Natural killer cell (primary cell): ENCODE results near the gene C2orf81. TPM values are rescaled to one million over a fixed set of nuclear protein-coding genes. Genes with fewer than 3 reads are reported as not detected.

Source experiments
- ATAC-seq, 3 donors: fragments of 150-1000 bp in 2 of 3; fragments of 200-7000 bp in 1 of 3; cut with Tn5 transposase; 1 replicate in 1 of 3; 2 replicates in 2 of 3; pipeline ENCODE4 v1.10.0; 2021; ENCODE audit warnings: mild to moderate bottlenecking in 2 of 3, moderate library complexity in 2 of 3
- DNase-seq, 2 donors: peaks; one replicate each; pipeline versions ENCODE4 v3.0.0 to v3.0.0-alpha.2; 2013 to 2021; ENCODE audit warnings: mixed read lengths in 1 of 2
- H3K27ac ChIP-seq: one replicate; pipeline ENCODE4 v1.5.1; 2013; ENCODE audit warnings: mild to moderate bottlenecking, low read length
- H3K27me3 ChIP-seq: one replicate; pipeline ENCODE4 v1.6.1; 2013; ENCODE audit warnings: low read length; ENCODE audit not compliant: control insufficient read depth, insufficient read depth
- H3K36me3 ChIP-seq: one replicate; pipeline ENCODE4 v1.6.1; 2013; ENCODE audit warnings: low read length; ENCODE audit not compliant: control insufficient read depth, insufficient read depth
- H3K4me1 ChIP-seq: one replicate; pipeline ENCODE4 v1.6.1; 2013; ENCODE audit warnings: low read length; ENCODE audit not compliant: control insufficient read depth, insufficient read depth
- H3K4me3 ChIP-seq: one replicate; pipeline ENCODE4 v1.5.1; 2013; ENCODE audit warnings: low read length
- H3K9me3 ChIP-seq: one replicate; pipeline ENCODE4 v1.6.1; 2013; ENCODE audit warnings: low read length; ENCODE audit not compliant: control insufficient read depth, insufficient read depth
- H3K27ac Mint-ChIP-seq, 2 donors: one replicate each; pipeline ENCODE4 v1.8.0; 2022; ENCODE audit warnings: mild to moderate bottlenecking in 2 of 2, mixed read lengths in 2 of 2, moderate library complexity in 1 of 2
- H3K27me3 Mint-ChIP-seq, 2 donors: one replicate each; pipeline ENCODE4 v1.8.0; 2022; ENCODE audit warnings: low read depth in 2 of 2, mixed read lengths in 2 of 2
- H3K36me3 Mint-ChIP-seq: one replicate; pipeline ENCODE4 v1.8.0; 2022; ENCODE audit warnings: mixed read lengths
- H3K4me1 Mint-ChIP-seq, 2 donors: one replicate each; pipeline ENCODE4 v1.8.0; 2022; ENCODE audit warnings: mixed read lengths in 2 of 2
- H3K4me3 Mint-ChIP-seq: one replicate; pipeline ENCODE4 v1.8.0; 2022; ENCODE audit warnings: mild to moderate bottlenecking, moderate library complexity, mixed read lengths
- H3K9me3 Mint-ChIP-seq, 2 donors: one replicate each; pipeline ENCODE4 v1.8.0; 2022; ENCODE audit warnings: mixed read lengths in 2 of 2
- CTCF ChIP-seq: fragments of 200-600 bp; IDR thresholded peaks from one replicate; pipeline ENCODE4 v1.8.0; 2022; ENCODE audit warnings: antibody characterized with exemption
- WGBS: methylation state at CpG from one replicate; pipeline ENCODE4 v1.1.7; 2013; ENCODE audit warnings: missing lambda C conversion rate; ENCODE audit not compliant: insufficient coverage; 5-methylcytosine and 5-hydroxymethylcytosine counted together
- intact Hi-C: fragments of 100-400 bp; cut with micrococcal nuclease; formaldehyde crosslinking; loops from one replicate; pipeline ENCODE4 v1.14.2; 2022
- total RNA-seq, 4 donors: library from RNA; stranded (reverse); fragments of 120-200 nt in 1 of 4; gene quantifications; one replicate each; pipeline versions ENCODE4 v1.2.3 to v1.2.4, GENCODE V29; 2013 to 2022

C2orf81 gene
- total RNA-seq, 3 donors from 2014 or later (not counting 1 experiment from before 2014, with no cell fraction given) = 1.7 to 3.2 (median 1.7) TPM

GRCh38 chr2:74396149-74396548 is 25.3 kb downstream of the C2orf81 start:
- H3K9me3 ChIP-seq = no peaks in the 10 kb centered on the region
- intact Hi-C loops = no loop called here
- H3K4me3 ChIP-seq = no peak overlapping the region
- no peaks in the 10 kb centered on the region for H3K36me3 ChIP-seq
- DNase-seq = no peak
- TF ChIP-seq CTCF = no peak
- H3K4me1 Mint-ChIP-seq = peaks cover 2% of the 10 kb centered on the region in 2 donors
- H3K36me3 Mint-ChIP-seq = no peaks in the 10 kb centered on the region
- H3K4me3 Mint-ChIP-seq = no peak overlapping the region
- H3K9me3 Mint-ChIP-seq = no peaks in the 10 kb centered on the region
- WGBS = 86% methylated on average over 1 of the region's 2 CpGs
- H3K27ac Mint-ChIP-seq = no peak overlapping the region
- ATAC-seq = no peak
- peaks cover 6% of the 10 kb centered on the region for H3K4me1 ChIP-seq
- H3K27me3 ChIP-seq = no peaks in the 10 kb centered on the region
- no peak overlapping the region for H3K27ac ChIP-seq
- H3K27me3 Mint-ChIP-seq = peaks cover 0 to 6% of the 10 kb centered on the region in 2 donors

- Mint-ChIP-seq H3K27ac (peak overlapping the region in 1 of 2 donors; percentile 55), H3K4me1 (peaks cover 5 to 6% of the 10 kb centered on the region in 2 donors), H3K4me3 (peak overlapping the region; percentile 37), H3K27me3 (peaks cover 0 to 6% of the 10 kb centered on the region in 2 donors), H3K36me3 (no peaks in the 10 kb centered on the region), H3K9me3 (no peaks in the 10 kb centered on the region)
- WGBS = 100% methylated on average over 1 of the region's 1 CpG
- no peak for TF ChIP-seq CTCF
- Histone ChIP-seq H3K4me3 (no peak overlapping the region), H3K9me3 (no peaks in the 10 kb centered on the region), H3K4me1 (peaks cover 11% of the 10 kb centered on the region), H3K27ac (no peak overlapping the region), H3K27me3 (no peaks in the 10 kb centered on the region), H3K36me3 (no peaks in the 10 kb centered on the region)
- ATAC-seq (no peak), DNase-seq (no peak)
- intact Hi-C loops = loop anchor here (2.0 to 5.0 kb wide), 2 partner anchors 59 to 143 kb away; no protein-coding TSS in a partner anchor
Observed at GRCh38 chr2:74393525-74393924, 27.9 kb downstream of the C2orf81 start.

GRCh38 chr2:74392449-74392743 is 29.0 kb downstream of the C2orf81 start:
- Histone ChIP-seq H3K27ac (no peak overlapping the region), H3K36me3 (no peaks in the 10 kb centered on the region), H3K9me3 (no peaks in the 10 kb centered on the region), H3K4me3 (no peak overlapping the region), H3K4me1 (peaks cover 11% of the 10 kb centered on the region), H3K27me3 (no peaks in the 10 kb centered on the region)
- no peak for TF ChIP-seq CTCF
- WGBS = 86% methylated on average over 13 of the region's 13 CpGs
- Mint-ChIP-seq H3K36me3 (no peaks in the 10 kb centered on the region), H3K9me3 (no peaks in the 10 kb centered on the region), H3K27ac (peak overlapping the region in 1 of 2 donors; percentile 55), H3K27me3 (peaks cover 0 to 6% of the 10 kb centered on the region in 2 donors), H3K4me1 (peaks cover 5 to 6% of the 10 kb centered on the region in 2 donors), H3K4me3 (peak overlapping the region; percentile 22)
- intact Hi-C loops = loop anchor here (1.0 to 5.0 kb wide), 3 partner anchors 29 to 142 kb away; partner anchors contain the start of genes C2orf81 and WDR54
- ATAC-seq = no peak
- DNase-seq = no peak
